Measurements from ENCODE around the gene CHST9. TPM values are rescaled to one million over a fixed set of nuclear protein-coding genes. Genes with fewer than 3 reads are reported as not detected.
"Not testable (repeated sequence)": the region's sequence is repeated elsewhere in the genome, so short reads cannot be mapped to it uniquely, and the experiment has no call there.

CHST9 gene
- not detected for polyA plus RNA-seq (2012; ENCODE audit: insufficient read depth, insufficient read length)

DNA sequence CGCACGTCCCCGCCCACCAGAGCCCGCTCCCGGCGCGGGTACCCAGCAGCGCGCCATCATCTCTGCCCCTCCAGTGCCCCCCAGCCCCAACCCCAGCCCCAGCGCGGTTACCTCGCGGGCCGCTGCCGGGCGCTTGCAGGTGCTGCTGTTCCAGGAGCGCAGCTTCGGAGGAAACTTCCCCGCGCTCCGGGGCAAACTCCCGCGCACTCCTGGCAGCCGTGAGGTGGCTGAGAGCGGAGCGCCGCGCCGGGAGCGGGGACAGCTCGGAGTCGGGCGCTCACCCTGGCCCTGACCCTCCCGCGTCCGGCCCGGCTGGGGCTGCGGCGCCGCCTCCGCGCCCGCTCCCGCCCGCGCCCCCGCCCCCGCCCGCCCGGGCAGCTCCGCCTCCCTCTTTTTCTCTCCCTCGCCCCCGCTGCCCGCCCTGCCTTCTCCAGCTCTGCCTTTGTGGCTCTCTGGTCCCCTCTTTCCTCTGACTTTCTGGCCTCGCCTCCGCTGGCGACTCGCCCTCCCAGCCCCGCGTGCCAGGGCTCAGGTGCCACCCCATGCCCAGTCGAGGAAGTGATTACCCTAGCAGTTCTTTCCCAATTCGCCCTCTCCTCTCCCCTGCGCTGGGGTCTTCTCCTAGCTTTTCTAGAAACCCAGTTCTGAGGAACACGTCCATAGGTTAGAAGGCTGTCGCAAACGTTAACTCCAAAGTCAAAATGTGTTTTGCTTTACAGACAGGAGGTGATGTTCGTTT, at the start of gene CHST9:
Gene CHST9 (minus strand): TSS at position 284 of the 739 bp plus-strand sequence. CDS start 42,499 bp downstream, outside the sequence.
- no peak within 1 kb of the TSS for H3K4me3 ChIP-seq (ENCODE audit: low read length)
- no peak for DNase-seq (ENCODE audit: low read depth, low spot score)

DNA sequence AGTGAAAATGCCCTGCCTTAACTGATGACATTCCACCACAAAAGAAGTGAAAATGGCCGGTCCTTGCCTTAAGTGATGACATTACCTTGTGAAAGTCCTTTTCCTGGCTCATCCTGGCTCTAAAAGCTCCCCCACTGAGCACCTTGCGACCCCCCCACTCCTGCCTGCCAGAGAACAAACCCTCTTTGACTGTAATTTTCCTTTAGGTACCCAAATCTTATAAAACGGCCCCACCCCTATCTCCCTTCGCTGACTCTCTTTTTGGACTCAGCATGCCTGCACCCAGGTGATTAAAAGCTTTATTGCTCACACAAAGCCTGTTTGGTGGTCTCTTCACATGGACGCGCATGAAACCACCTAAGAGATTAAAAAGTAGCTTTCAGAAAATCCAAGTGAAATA, 47.2 kb upstream of the CHST9 start:
- not testable (repeated sequence) for DNase-seq (ENCODE audit: low read depth, low spot score); H3K4me3 ChIP-seq (ENCODE audit: low read length)

DNA sequence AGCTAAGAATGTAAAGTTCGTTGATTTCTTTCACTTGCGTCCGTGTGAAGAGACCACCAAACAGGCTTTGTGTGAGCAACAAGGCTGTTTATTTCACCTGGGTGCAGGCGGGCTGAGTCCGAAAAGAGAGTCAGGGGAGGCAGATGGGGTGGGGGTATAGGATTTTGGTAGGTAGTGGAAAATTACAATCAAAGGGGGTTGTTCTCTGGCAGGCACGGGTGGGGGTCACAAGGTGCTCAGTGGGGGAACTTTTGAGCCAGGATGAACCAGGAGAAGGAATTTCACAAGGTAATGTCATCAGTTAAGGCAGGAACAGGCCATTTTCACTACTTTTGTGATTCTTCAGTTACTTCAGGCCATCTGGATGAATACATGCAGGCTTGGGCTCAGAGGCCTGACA, 46.6 kb upstream of the CHST9 start:
- DNase-seq (ENCODE audit: low read depth, low spot score); H3K4me3 ChIP-seq (ENCODE audit: low read length): not testable (repeated sequence)

GRCh38 chr18:27231221-27231620, 46.1 kb upstream of the CHST9 start:
- DNase-seq (ENCODE audit: low read depth, low spot score); H3K4me3 ChIP-seq (ENCODE audit: low read length): not testable (repeated sequence)

DNA sequence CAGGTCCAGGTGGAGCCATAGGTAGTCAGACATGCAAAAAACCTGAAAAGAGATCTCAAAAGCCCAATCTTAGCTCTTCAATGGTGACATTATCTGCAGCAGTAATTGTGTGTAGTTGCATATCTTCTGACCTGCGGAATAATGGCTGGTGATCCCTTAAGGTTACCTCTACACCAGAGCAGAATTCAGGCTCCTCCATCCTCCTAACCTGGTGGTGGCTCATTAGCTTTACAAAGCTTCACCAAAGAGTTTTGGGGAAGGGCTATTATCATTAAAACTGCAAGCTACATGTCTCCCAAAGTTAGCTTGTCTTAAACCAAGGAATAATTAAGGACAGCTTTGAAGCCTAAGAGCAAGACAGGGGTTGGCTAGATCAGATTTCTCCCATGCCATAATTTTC, 42.6 kb upstream of the CHST9 start:
- H3K4me3 ChIP-seq (ENCODE audit: low read length), result no peak overlapping the region
- DNase-seq (ENCODE audit: low read depth, low spot score), result no peak

- no peak for DNase-seq (ENCODE audit: low read depth, low spot score)
- no peak overlapping the region for H3K4me3 ChIP-seq (ENCODE audit: low read length)
Measured at GRCh38 chr18:27226556-27227075, 41.5 kb upstream of the CHST9 start.

DNA sequence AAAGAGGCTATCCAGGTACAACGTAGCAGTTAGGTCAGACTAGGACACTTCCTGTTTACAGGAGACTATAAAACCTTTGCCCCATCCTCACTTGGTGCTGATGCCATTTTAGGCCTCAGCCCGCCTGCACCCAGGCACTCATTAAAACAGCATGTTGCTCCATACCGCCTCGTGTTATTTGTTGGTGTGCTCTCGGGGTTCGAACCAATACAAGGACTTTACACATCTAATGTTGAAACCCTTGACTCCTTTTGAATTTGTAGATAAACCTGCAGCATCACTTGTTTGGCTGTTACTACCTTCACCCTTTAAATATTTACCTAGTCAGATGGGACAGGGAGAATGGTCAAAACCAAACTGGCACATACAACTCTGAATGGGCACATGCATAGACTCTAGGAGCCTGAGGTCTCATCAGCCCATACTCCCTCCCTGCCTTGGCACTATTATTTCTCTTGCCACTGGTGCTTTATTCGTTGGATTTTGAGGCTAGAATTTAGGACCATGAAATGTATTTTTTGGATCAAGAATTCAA, 40.9 kb upstream of the CHST9 start:
- DNase-seq (ENCODE audit: low read depth, low spot score), result no peak
- no peak overlapping the region for H3K4me3 ChIP-seq (ENCODE audit: low read length)

DNA sequence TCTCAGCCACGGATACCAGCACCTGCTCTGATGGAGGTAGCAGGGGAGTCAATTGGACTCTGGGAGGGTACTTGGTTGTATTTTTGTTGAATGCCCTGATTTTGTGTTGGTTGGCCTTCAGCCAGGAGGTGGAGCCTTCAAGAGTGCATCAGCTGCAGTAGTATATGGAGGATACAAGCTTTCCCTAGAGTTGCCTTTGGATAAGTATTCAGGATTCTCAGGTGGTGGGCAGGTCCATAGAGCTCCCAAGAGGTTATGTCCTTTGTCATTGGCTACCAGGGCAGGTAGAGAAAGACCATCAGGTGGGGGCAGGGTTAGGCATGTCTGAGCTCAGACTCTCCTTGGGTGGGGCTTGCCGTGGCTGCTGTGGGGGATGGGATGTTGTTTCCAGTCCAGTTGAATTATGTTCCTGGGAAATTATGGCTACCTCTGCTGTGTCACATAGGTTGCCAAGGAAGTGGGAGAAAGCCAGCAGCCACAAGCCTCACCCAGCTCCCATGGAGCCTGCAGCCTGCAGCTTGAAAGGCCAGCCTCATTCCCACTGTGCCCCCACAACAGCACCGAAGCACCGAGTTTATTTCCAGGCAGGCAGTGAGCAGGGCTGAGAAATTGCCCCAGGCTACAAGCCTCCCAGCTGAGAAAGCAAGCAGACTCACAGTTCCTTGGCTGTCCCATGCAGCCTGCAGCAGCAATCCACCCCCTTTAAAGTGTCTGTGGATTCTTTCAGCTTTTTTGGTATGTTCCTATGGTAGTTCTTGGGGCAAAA, 38.6 kb upstream of the CHST9 start:
- DNase-seq (ENCODE audit: low read depth, low spot score), result no peak
- no peak overlapping the region for H3K4me3 ChIP-seq (ENCODE audit: low read length)

- DNase-seq (ENCODE audit: low read depth, low spot score), result no peak
Measured at GRCh38 chr18:27214831-27215230, 29.7 kb upstream of the CHST9 start.

GRCh38 chr18:27213123-27213717, 28.1 kb upstream of the CHST9 start:
- no peak for DNase-seq (ENCODE audit: low read depth, low spot score)
- no peak overlapping the region for H3K4me3 ChIP-seq (ENCODE audit: low read length)

More at GRCh38 chr18:27214831-27215230, 29.7 kb upstream of the CHST9 start:
- H3K4me3 ChIP-seq (ENCODE audit: low read length), result no peak overlapping the region

GRCh38 chr18:27211569-27211968, 26.5 kb upstream of the CHST9 start:
- no peak for DNase-seq (ENCODE audit: low read depth, low spot score)
- no peak overlapping the region for H3K4me3 ChIP-seq (ENCODE audit: low read length)

GRCh38 chr18:27206411-27206810, 21.3 kb upstream of the CHST9 start:
- no peak overlapping the region for H3K4me3 ChIP-seq (ENCODE audit: low read length)
- no peak for DNase-seq (ENCODE audit: low read depth, low spot score)

- no peak overlapping the region for H3K4me3 ChIP-seq (ENCODE audit: low read length)
- no peak for DNase-seq (ENCODE audit: low read depth, low spot score)
Measured at GRCh38 chr18:27202741-27203140, 17.6 kb upstream of the CHST9 start.

- H3K4me3 ChIP-seq (ENCODE audit: low read length), result no peak overlapping the region
- DNase-seq (ENCODE audit: low read depth, low spot score), result no peak
Measured at GRCh38 chr18:27198036-27198435, 12.9 kb upstream of the CHST9 start.

DNA sequence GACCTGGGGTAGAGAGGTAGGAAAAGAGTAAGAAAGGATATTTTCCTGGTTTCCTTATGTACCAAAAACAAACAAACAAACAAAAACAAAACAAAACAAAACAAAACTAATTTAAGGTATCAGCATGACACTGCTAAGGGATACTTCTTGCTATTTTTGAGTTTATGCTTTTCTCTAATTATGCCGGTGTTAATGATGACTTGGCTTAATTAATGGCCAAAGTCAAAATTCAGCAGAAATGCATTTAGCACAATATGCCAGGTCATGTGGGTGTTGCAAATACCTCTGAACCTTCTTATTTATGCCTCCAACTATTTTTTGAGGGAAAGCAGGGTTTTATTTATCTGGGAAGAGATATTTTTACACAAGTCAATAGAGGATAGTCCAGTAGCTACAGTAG, 3.2 kb upstream of the CHST9 start:
- DNase-seq (ENCODE audit: low read depth, low spot score), result no peak
- no peak overlapping the region for H3K4me3 ChIP-seq (ENCODE audit: low read length)

- no peak for DNase-seq (ENCODE audit: low read depth, low spot score)
- H3K4me3 ChIP-seq (ENCODE audit: low read length), result no peak overlapping the region
Measured at GRCh38 chr18:27185897-27186296, 789 bp upstream of the CHST9 start.

GRCh38 chr18:27184115-27185024, 738 bp downstream of the CHST9 start:
- no peak overlapping the region for H3K4me3 ChIP-seq (ENCODE audit: low read length)
- DNase-seq (ENCODE audit: low read depth, low spot score), result no peak

GRCh38 chr18:27181726-27182125, 3.4 kb downstream of the CHST9 start:
- H3K4me3 ChIP-seq (ENCODE audit: low read length), result no peak overlapping the region
- no peak for DNase-seq (ENCODE audit: low read depth, low spot score)

DNA sequence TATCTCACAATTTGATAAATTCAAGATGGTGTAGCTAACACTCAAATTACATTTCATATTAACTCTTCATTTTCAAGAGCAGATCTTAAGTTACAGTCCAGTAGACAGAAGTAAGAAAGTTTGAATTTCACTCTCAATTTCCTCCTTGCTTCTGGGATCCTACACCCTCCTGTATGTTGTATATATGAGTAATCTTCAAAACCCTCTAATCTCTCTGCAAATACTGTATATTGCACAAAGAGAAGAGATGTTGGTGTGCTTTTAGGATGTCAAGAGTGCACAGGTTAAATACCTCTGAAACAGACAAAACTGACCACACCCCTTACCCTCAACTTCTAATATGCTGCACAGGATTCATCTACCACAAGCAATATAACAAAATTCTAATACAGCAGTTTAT, 6.7 kb downstream of the CHST9 start:
- H3K4me3 ChIP-seq (ENCODE audit: low read length), result no peak overlapping the region
- no peak for DNase-seq (ENCODE audit: low read depth, low spot score)
